GM19452 (cell line): ENCODE results near the gene P3H1.
"Not testable (repeated sequence)": the region's sequence is repeated elsewhere in the genome, so short reads cannot be mapped to it uniquely, and the experiment has no call there.

Experiments used
- ATAC-seq: cut with Tn5 transposase; IDR thresholded peaks from one replicate; pipeline ENCODE4 v1.9.1; 2021; ENCODE audit not compliant: unreplicated experiment

P3H1 gene

DNA sequence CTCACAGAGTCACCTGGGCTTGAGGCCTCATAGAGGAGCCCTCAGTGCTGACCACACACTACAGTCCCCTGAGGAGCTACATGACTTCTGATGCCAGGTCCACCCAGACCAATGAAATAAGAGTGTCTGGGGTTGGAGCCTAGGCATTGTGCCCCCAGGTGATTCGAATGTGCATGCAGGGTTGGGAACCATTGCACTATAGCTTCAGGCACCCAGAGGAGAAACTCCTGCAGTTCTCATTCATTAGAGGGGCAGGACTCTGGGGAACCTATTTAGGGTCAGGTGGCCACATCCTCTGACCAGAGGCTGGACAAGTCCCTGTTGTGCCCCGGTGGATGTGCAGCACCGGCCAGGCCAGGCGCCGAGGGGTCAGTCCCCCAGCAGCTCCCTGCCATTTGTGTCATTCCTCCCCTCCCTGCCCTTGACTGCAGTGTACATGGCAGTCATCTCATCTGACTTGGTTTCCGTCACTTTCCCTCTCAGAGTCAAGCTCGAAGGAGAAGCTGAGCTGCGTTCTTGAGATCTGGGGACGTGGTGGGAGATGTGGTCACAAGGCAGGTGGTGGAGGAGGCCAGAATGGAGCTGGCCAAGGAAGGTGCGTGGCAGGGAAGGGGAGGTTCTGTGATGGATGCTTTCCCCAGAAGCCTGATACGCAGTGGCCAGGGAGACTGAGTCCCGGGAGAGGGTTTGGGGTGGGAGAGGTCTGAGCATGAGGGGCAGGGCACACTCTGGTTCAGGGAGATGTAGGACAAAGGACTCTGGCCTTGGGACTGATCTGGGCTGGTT is 33.2 kb downstream of the P3H1 start:
- ATAC-seq, result no peak

DNA sequence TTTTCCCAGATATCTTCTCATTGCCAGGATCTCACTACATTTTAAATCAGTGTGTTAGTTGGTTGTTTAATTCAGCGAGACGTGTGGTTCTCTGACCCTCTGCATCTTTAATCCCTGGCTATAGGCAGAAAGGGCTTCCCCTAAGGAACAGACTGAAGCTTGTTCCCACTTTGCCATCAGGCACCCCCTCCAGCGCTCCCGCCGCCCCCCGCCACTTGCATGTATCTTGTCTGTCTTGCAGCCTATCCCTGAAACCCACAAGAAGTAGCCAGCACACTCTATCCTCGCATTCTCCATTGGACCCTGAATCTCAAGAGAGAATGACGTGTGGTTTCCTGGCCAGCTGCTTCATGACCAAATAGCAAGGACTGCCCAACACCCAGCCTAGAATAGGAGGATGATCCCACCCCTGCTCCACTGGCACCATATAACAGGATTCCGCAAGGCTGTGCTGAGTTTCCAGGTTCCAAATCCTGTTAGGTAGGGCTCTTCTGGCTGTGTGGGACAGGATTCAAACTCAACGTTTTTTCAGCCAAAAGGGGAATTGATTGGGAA is 34.6 kb downstream of the P3H1 start:
- ATAC-seq, result no peak

DNA sequence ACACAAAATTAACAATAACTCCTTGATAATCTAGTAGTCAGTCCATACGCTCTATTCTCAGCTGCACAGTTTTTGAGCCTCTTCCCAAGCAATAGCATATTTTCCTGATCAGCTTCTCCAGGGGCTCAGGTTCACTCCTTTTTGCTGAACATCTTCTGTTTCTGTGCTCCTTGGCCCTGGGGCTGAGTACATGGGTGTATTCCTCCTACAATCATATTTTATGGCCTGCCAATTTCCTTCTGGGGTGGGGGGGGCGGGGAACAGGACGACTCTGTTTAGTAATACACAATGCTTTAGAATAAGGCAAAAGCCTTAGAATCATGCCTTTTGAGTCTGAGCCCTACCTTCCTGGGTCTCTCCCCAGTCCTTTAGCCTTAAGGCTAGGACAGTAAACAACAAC is 35.2 kb downstream of the P3H1 start:
- ATAC-seq, result no peak

DNA sequence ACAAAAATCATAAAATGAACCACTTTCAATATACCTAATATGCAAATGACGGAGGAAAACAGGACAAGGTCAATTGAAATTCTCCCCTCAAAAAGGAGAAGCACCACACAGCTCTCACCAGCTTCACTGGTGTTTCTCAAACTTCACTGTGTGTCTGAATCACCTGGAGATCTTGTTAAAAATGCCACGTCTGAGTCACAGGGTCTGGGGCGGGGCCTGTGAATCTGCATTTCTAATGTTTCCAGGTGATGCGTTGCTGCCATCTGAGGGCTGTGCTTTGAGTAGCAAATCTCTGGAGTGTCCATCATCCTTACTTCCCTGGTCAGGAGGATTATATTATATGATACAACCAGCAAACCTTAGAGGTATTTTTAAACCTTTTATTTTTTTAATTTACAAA is 35.8 kb downstream of the P3H1 start:
- ATAC-seq, result no peak

DNA sequence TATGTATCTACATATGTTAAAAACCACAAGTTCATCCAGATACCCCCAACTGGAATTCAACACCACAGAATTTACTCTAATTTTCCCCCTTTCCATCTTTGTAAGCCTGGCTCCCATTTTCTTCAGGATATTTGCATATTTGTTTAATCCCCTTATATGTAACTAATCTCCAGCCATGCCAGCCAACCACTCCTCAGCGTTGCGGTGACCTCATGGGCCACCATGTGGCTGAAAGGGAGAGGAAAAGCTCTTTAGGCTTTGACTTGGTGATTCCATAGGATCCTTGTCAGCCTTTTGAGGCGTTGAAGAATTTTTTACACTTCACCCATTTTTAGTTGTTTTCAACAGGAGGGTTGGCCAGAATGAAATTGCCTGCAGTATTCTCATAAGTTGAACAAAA is 36.8 kb downstream of the P3H1 start:
- no peak for ATAC-seq

DNA sequence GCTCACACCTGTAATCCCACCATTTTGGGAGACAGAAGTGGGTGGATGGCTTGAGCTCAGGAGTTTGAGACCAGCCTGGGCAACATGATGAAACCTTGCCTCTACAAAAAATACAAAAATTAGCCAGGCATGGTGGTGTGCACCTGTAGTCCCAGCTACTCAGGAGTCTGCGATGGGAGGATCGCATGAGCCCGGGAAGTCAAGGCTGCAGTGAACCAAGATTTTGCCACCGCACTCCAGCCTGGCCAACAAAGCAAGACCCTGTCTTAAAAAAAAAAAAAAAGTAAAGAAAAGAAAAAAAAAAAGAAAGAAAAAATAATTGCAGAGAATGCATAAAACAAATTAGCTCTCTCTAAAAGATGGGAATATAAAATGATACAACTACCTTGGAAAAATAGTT is 41.0 kb downstream of the P3H1 start:
- ATAC-seq, result not testable (repeated sequence)

DNA sequence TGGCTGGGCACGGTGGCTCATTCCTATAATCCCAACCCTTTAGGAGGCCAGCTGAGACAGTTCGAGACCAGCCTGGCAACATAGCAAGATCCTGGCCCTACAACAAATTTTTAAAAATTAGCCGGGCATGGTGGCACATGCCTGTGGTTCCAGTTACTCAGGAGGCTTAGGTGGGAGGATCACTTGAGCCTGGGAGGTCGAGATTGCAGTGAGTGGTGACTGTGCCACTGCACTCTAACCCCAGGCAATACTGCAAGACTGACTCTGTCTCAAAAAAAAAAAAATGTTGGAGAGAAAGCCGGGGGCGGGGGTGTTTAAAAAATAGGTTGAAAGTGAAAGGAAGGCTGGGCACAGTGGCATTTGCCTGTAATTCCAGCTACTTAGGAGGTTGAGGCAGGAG is 43.3 kb downstream of the P3H1 start:
- no peak for ATAC-seq

DNA sequence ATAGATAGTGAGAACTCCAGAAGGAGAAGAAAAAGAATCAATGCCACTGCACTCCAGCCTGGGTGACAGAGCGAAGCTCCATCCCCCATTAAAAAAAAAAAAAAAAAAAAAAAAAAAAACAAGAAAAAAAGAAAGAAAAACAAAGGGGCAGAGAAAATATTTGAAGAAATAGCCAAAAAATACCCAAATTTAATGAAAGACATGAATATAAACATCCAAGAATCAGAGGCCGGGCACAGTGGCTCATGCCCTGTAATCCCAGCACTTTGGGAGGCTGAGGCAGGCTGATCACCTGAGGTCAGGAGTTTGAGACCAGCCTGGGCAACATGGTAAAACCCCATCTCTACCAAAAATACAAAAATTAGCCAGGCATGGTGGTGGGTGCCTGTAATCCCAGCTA is 44.4 kb downstream of the P3H1 start:
- not testable (repeated sequence) for ATAC-seq

DNA sequence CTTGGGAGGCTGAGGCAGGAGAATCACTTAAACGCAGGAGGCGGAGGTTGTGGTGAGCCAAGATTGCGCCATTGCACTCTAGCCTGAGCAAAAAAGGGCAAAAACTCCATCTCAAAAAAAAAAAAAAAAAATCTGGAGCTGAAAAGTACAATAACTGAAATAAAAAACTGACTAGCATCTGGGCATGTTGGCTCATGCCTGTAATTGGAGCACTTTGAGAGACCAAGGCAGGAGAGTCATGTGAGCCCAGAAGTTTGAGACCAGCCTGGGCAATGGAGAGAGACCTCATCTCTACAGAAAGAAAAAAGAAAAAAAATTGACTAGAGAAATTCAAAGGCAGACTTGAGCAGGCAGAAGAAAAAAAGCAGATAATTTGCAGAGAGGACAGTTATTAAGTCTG is 44.9 kb downstream of the P3H1 start:
- ATAC-seq, result no peak

DNA sequence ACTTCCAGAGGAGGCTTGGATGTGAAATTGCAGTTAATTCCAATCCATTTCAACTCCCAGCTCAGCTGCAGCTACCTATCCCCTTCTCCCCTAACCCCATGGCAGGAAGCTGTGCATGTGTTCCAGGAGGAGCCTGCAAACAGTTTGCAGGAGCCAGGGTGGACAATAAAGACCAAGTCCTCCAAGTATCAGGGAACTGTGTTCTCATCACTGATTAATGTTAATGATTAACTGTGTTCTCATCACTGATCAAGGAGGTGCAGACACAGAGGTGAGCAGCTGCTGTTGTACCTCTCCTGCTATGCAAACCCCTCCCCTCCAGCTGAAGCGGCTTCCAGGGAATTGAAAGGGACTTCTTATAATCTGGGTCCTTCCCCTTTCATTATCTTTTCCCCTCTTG is 46.0 kb downstream of the P3H1 start:
- ATAC-seq, result no peak

DNA sequence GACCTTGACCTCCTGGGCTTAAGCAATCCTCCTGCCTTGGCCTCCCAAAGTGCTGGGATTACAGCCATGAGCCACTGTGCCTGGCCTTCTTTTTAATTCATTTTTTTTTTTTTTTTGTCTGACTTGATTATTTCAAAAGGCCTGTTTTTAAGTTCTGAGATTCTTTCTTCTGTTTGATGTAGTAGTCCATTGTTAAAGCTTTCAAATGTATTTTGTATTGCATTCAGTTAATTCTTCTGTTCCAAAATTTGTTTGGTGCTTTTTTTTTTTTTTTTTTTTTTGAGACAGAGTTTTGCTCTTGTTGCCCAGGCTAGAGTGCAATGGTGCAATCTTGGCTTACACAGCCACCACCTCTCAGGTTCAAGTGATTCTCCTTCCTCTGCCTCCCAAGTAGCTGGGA is 52.4 kb downstream of the P3H1 start:
- ATAC-seq, result not testable (repeated sequence)

DNA sequence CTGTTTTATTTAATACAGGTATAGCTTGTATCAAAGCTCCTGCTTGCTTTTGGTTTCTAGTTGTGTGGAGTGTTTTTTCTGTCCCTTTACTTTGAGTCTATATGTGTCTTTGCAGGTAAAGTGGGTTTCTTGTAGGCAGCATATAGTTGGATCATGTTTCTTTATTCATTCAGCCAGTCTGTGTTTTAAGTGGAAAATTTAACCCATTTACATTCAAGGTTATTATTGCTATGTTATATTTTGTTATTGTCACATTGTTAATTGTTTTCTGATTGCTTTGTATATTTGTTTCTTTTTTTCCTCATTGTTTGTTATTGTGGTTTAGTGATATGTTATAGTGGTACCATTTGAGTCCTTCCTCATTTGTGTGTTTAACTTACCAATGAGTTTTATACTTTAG is 53.5 kb downstream of the P3H1 start:
- no peak for ATAC-seq

DNA sequence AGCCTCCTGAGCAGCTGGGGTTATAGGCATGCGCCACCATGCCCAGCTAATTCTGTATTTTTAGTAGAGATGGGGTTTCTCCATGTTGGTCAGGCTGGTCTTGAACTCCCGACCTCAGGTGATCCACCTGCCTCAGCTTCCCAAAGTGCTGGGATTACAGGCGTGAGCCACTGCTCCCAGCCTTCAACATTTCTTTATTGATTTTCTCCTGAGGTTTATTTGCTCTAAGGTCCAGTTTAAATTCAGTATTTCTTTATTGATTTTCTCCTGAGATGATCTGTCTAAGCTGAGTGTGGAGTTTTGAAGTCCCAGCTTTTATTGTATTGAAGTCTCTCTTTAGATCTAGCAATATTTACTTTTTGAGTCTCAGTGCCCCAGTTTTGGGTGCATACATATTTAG is 54.0 kb downstream of the P3H1 start:
- not testable (repeated sequence) for ATAC-seq

DNA sequence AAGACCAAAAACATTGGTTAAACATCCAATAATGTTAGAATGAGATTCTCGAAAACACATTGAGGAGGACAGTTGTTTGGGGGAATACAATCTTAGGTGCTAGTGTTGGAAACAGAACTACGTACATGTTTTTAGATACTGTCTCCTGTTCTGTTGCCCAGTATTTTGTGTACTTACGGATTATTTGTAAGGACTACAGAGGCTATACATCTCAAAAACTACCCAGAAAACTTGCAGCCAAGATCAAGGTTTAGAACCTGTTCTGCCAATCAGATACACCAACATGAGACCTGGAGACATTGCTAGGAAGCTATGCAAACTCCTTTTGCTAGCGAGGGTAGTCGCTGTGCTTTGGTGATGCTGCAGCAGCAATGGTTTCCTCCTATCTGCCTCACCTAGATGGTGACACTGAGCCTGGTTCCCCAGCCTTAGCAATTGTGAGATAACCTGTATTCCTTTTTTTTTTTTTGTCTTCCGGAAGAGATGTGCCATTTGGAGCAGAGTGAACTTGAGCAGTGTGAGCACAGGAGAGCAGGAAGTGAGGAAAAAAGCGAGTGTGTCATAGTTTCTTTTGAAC is 62.9 kb downstream of the P3H1 start:
- no peak for ATAC-seq

DNA sequence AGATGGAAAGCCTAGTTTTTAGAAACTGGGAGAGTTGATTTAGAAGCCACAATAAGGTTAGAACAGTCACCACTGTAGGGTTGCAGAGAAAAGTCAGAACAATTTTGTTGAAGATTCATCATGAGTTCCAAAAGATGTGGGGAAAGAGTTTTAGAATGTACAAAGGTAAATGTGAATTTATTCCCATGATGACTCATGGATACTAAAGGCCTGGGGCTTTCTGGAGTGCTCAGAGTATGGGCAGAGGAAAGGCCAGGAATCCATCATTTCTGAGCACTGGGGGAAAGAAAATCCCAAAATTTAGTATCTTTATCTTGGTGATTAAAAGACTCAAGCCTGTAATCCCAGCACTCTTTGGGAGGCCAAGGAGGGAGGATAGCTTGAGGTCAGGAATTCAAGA is 66.8 kb downstream of the P3H1 start:
- ATAC-seq, result no peak

DNA sequence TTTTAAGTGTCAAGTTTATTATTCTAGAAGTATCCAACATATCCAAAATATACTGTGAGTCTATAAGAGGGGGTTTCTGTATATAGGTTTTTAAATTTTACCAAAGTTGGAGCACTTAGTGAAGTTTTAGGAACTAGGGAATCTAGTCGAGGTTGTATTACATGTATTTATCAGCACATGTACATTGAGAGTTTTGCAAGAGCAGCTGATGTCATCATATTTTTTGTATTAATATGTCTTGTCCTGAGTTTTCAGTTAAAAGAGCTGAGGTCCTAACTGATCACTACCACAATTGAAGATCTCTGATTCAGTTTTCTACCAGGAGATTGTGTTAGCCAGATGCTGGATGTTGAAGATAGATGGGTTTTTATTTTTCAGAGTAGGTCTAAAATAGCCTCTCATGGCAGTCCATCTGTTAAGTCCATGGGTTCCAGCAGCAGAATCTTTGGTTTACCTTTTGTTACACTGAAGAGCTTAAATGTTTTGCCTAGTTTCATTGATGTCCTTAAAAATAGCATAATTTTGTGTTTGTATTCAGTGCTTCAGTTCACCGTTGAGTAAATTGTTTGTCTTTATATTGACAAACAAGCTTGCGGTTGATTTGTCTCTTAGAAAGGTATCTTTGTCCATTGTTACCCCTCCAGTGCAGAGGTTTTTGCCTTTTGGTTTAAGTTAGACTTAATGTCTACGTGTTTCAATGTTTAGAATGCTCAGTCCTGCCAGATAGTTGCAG is 68.6 kb downstream of the P3H1 start:
- no peak for ATAC-seq
